ENCODE measurements around the gene GULP1.

GULP1 gene

GRCh38 chr2:188305271-188305670, 13.6 kb downstream of the GULP1 start:
- TF ChIP-seq CTCF (IDR thresholded peaks at IDR 0.05), result no peak
- Mint-ChIP-seq H3K9me3 (peaks cover 1% of the 10 kb centered on the region), H3K36me3 (ENCODE audit: low read depth) (peaks cover 3% of the 10 kb centered on the region), H3K27me3 (ENCODE audit: low read depth, poor library complexity) (no peaks in the 10 kb centered on the region), H3K27ac (peak overlapping the region; percentile 52), H3K4me1 (peaks cover 18% of the 10 kb centered on the region), H3K4me3 (no peak overlapping the region)
- no peak for DNase-seq

- H3K4me3 Mint-ChIP-seq, result no peak overlapping the region
- no peak for DNase-seq
- H3K27me3 Mint-ChIP-seq (ENCODE audit: low read depth, poor library complexity), result no peaks in the 10 kb centered on the region
- H3K4me1 Mint-ChIP-seq, result peaks cover 18% of the 10 kb centered on the region
- H3K9me3 Mint-ChIP-seq, result peaks cover 5% of the 10 kb centered on the region
- TF ChIP-seq CTCF (IDR thresholded peaks at IDR 0.05), result no peak
- peak overlapping the region; percentile 20 for H3K27ac Mint-ChIP-seq
- peaks cover 7% of the 10 kb centered on the region for H3K36me3 Mint-ChIP-seq (ENCODE audit: low read depth)
These were observed 14.6 kb downstream of the GULP1 start for GRCh38 chr2:188306271-188306670.

- peaks cover 13% of the 10 kb centered on the region for H3K9me3 Mint-ChIP-seq
- TF ChIP-seq CTCF (IDR thresholded peaks at IDR 0.05), result no peak
- H3K4me1 Mint-ChIP-seq, result peaks cover 18% of the 10 kb centered on the region
- H3K27ac Mint-ChIP-seq, result peak overlapping the region; percentile 44
- H3K4me3 Mint-ChIP-seq, result no peak overlapping the region
- H3K36me3 Mint-ChIP-seq (ENCODE audit: low read depth), result peaks cover 16% of the 10 kb centered on the region
- no peaks in the 10 kb centered on the region for H3K27me3 Mint-ChIP-seq (ENCODE audit: low read depth, poor library complexity)
- no peak for DNase-seq
These were observed 16.2 kb downstream of the GULP1 start for GRCh38 chr2:188307850-188308283.

- Mint-ChIP-seq H3K9me3 (peaks cover 19% of the 10 kb centered on the region), H3K4me1 (peaks cover 12% of the 10 kb centered on the region), H3K27me3 (ENCODE audit: low read depth, poor library complexity) (no peaks in the 10 kb centered on the region), H3K27ac (no peak overlapping the region), H3K4me3 (no peak overlapping the region), H3K36me3 (ENCODE audit: low read depth) (peaks cover 22% of the 10 kb centered on the region)
- DNase-seq, result no peak
- TF ChIP-seq CTCF (IDR thresholded peaks at IDR 0.05), result no peak
These were observed 16.8 kb downstream of the GULP1 start for GRCh38 chr2:188308483-188308882.

- no peak for TF ChIP-seq CTCF (IDR thresholded peaks at IDR 0.05)
- Mint-ChIP-seq H3K4me1 (peaks cover 8% of the 10 kb centered on the region), H3K9me3 (peaks cover 24% of the 10 kb centered on the region), H3K36me3 (ENCODE audit: low read depth) (peaks cover 26% of the 10 kb centered on the region), H3K4me3 (no peak overlapping the region), H3K27me3 (ENCODE audit: low read depth, poor library complexity) (no peaks in the 10 kb centered on the region), H3K27ac (no peak overlapping the region)
- DNase-seq, result no peak
These were observed 17.7 kb downstream of the GULP1 start for GRCh38 chr2:188309364-188309763.

GRCh38 chr2:188314314-188315054, 22.8 kb downstream of the GULP1 start:
- H3K27me3 Mint-ChIP-seq (ENCODE audit: low read depth, poor library complexity), result no peaks in the 10 kb centered on the region
- no peak for TF ChIP-seq CTCF (IDR thresholded peaks at IDR 0.05)
- H3K36me3 Mint-ChIP-seq (ENCODE audit: low read depth), result peaks cover 31% of the 10 kb centered on the region
- no peak overlapping the region for H3K4me3 Mint-ChIP-seq
- peaks cover 9% of the 10 kb centered on the region for H3K4me1 Mint-ChIP-seq
- DNase-seq, result no peak
- peak overlapping the region; percentile 73 for H3K27ac Mint-ChIP-seq
- peaks cover 29% of the 10 kb centered on the region for H3K9me3 Mint-ChIP-seq
